ENCODE data around the gene CT47C1. TPM values are rescaled to one million over a fixed set of nuclear protein-coding genes. Genes with fewer than 3 reads are reported as not detected.

Gene CT47C1
- total RNA-seq, 1 donor from 2014 or later, result not detected

- H3K27ac Mint-ChIP-seq, result no peak overlapping the region
- peaks cover 10% of the 10 kb centered on the region for H3K27me3 Mint-ChIP-seq (ENCODE audit: low read depth)
- intact Hi-C loops (cut with micrococcal nuclease), result no loop called here
- no peaks in the 10 kb centered on the region for H3K4me1 Mint-ChIP-seq (ENCODE audit: low read depth)
- no peaks in the 10 kb centered on the region for H3K9me3 Mint-ChIP-seq
- no peaks in the 10 kb centered on the region for H3K36me3 Mint-ChIP-seq (ENCODE audit: low read depth)
- DNase-seq (ENCODE audit: low spot score), result no peak
- H3K4me3 Mint-ChIP-seq (ENCODE audit: low read depth), result no peak overlapping the region
Measured at GRCh38 chrX:119087121-119087520, 14.3 kb downstream of the CT47C1 start.

- H3K4me3 Mint-ChIP-seq (ENCODE audit: low read depth), result no peak overlapping the region
- H3K36me3 Mint-ChIP-seq (ENCODE audit: low read depth), result no peaks in the 10 kb centered on the region
- H3K27ac Mint-ChIP-seq, result no peak overlapping the region
- intact Hi-C loops (cut with micrococcal nuclease), result no loop called here
- peaks cover 7% of the 10 kb centered on the region for H3K27me3 Mint-ChIP-seq (ENCODE audit: low read depth)
- no peaks in the 10 kb centered on the region for H3K9me3 Mint-ChIP-seq
- H3K4me1 Mint-ChIP-seq (ENCODE audit: low read depth), result no peaks in the 10 kb centered on the region
- no peak for DNase-seq (ENCODE audit: low spot score)
Measured at GRCh38 chrX:119089619-119090018, 16.8 kb downstream of the CT47C1 start.

GRCh38 chrX:119090627-119091026 is 17.8 kb downstream of the CT47C1 start:
- Mint-ChIP-seq H3K4me1 (ENCODE audit: low read depth) (no peaks in the 10 kb centered on the region), H3K4me3 (ENCODE audit: low read depth) (no peak overlapping the region), H3K27ac (no peak overlapping the region), H3K9me3 (no peaks in the 10 kb centered on the region), H3K27me3 (ENCODE audit: low read depth) (peaks cover 7% of the 10 kb centered on the region), H3K36me3 (ENCODE audit: low read depth) (no peaks in the 10 kb centered on the region)
- DNase-seq (ENCODE audit: low spot score), result no peak
- intact Hi-C loops (cut with micrococcal nuclease), result no loop called here

GRCh38 chrX:119093991-119094735 is 21.4 kb downstream of the CT47C1 start:
- intact Hi-C loops (cut with micrococcal nuclease), result no loop called here
- H3K4me1 Mint-ChIP-seq (ENCODE audit: low read depth), result no peaks in the 10 kb centered on the region
- no peaks in the 10 kb centered on the region for H3K9me3 Mint-ChIP-seq
- no peaks in the 10 kb centered on the region for H3K36me3 Mint-ChIP-seq (ENCODE audit: low read depth)
- H3K27ac Mint-ChIP-seq, result no peak overlapping the region
- H3K27me3 Mint-ChIP-seq (ENCODE audit: low read depth), result peaks cover 7% of the 10 kb centered on the region
- H3K4me3 Mint-ChIP-seq (ENCODE audit: low read depth), result no peak overlapping the region
- DNase-seq (ENCODE audit: low spot score), result no peak

GRCh38 chrX:119094819-119095218 is 22.0 kb downstream of the CT47C1 start:
- Mint-ChIP-seq H3K27me3 (ENCODE audit: low read depth) (peaks cover 5% of the 10 kb centered on the region), H3K27ac (no peak overlapping the region), H3K4me1 (ENCODE audit: low read depth) (no peaks in the 10 kb centered on the region), H3K9me3 (no peaks in the 10 kb centered on the region), H3K4me3 (ENCODE audit: low read depth) (no peak overlapping the region), H3K36me3 (ENCODE audit: low read depth) (no peaks in the 10 kb centered on the region)
- intact Hi-C loops (cut with micrococcal nuclease), result no loop called here
- DNase-seq (ENCODE audit: low spot score), result no peak

- intact Hi-C loops (cut with micrococcal nuclease), result no loop called here
- Mint-ChIP-seq H3K36me3 (ENCODE audit: low read depth) (no peaks in the 10 kb centered on the region), H3K27ac (no peak overlapping the region)
Measured at GRCh38 chrX:119095936-119096335, 23.1 kb downstream of the CT47C1 start.

GRCh38 chrX:119101168-119101567 is 28.4 kb downstream of the CT47C1 start:
- Mint-ChIP-seq H3K27ac (no peak overlapping the region), H3K9me3 (no peaks in the 10 kb centered on the region), H3K36me3 (ENCODE audit: low read depth) (no peaks in the 10 kb centered on the region), H3K4me3 (ENCODE audit: low read depth) (no peak overlapping the region), H3K27me3 (ENCODE audit: low read depth) (peaks cover 5% of the 10 kb centered on the region), H3K4me1 (ENCODE audit: low read depth) (no peaks in the 10 kb centered on the region)
- intact Hi-C loops (cut with micrococcal nuclease), result no loop called here
- no peak for DNase-seq (ENCODE audit: low spot score)

More at GRCh38 chrX:119095936-119096335, 23.1 kb downstream of the CT47C1 start:
- no peaks in the 10 kb centered on the region for H3K4me1 Mint-ChIP-seq (ENCODE audit: low read depth)
- H3K27me3 Mint-ChIP-seq (ENCODE audit: low read depth), result peaks cover 5% of the 10 kb centered on the region
- no peak for DNase-seq (ENCODE audit: low spot score)
- no peak overlapping the region for H3K4me3 Mint-ChIP-seq (ENCODE audit: low read depth)
- no peaks in the 10 kb centered on the region for H3K9me3 Mint-ChIP-seq

- no peak overlapping the region for H3K4me3 Mint-ChIP-seq (ENCODE audit: low read depth)
- no peak overlapping the region for H3K27ac Mint-ChIP-seq
- H3K4me1 Mint-ChIP-seq (ENCODE audit: low read depth), result no peaks in the 10 kb centered on the region
- H3K9me3 Mint-ChIP-seq, result no peaks in the 10 kb centered on the region
- H3K27me3 Mint-ChIP-seq (ENCODE audit: low read depth), result peaks cover 5% of the 10 kb centered on the region
- H3K36me3 Mint-ChIP-seq (ENCODE audit: low read depth), result no peaks in the 10 kb centered on the region
- DNase-seq (ENCODE audit: low spot score), result no peak
- intact Hi-C loops (cut with micrococcal nuclease), result no loop called here
Measured at GRCh38 chrX:119105826-119106225, 33.0 kb downstream of the CT47C1 start.

GRCh38 chrX:119107206-119107605 is 34.4 kb downstream of the CT47C1 start:
- Mint-ChIP-seq H3K27me3 (ENCODE audit: low read depth) (peaks cover 5% of the 10 kb centered on the region), H3K9me3 (no peaks in the 10 kb centered on the region), H3K27ac (no peak overlapping the region), H3K36me3 (ENCODE audit: low read depth) (no peaks in the 10 kb centered on the region), H3K4me3 (ENCODE audit: low read depth) (no peak overlapping the region), H3K4me1 (ENCODE audit: low read depth) (no peaks in the 10 kb centered on the region)
- intact Hi-C loops (cut with micrococcal nuclease), result no loop called here
- DNase-seq (ENCODE audit: low spot score), result no peak

GRCh38 chrX:119118780-119119395 is 46.1 kb downstream of the CT47C1 start:
- H3K27ac Mint-ChIP-seq, result no peak overlapping the region
- no peaks in the 10 kb centered on the region for H3K36me3 Mint-ChIP-seq (ENCODE audit: low read depth)
- H3K27me3 Mint-ChIP-seq (ENCODE audit: low read depth), result no peaks in the 10 kb centered on the region
- intact Hi-C loops (cut with micrococcal nuclease), result loop anchor here (1.0 to 5.0 kb wide), 2 partner anchors 98 to 147 kb away; no protein-coding TSS in a partner anchor
- no peaks in the 10 kb centered on the region for H3K4me1 Mint-ChIP-seq (ENCODE audit: low read depth)
- peak; percentile 17 for DNase-seq (ENCODE audit: low spot score)
- no peak overlapping the region for H3K4me3 Mint-ChIP-seq (ENCODE audit: low read depth)
- H3K9me3 Mint-ChIP-seq, result no peaks in the 10 kb centered on the region

- H3K27ac Mint-ChIP-seq, result no peak overlapping the region
- intact Hi-C loops (cut with micrococcal nuclease), result no loop called here
Measured at GRCh38 chrX:119121341-119121740, 48.5 kb downstream of the CT47C1 start.

More at GRCh38 chrX:119121341-119121740, 48.5 kb downstream of the CT47C1 start:
- no peak for DNase-seq (ENCODE audit: low spot score)
- H3K36me3 Mint-ChIP-seq (ENCODE audit: low read depth), result no peaks in the 10 kb centered on the region
- no peaks in the 10 kb centered on the region for H3K4me1 Mint-ChIP-seq (ENCODE audit: low read depth)
- no peaks in the 10 kb centered on the region for H3K27me3 Mint-ChIP-seq (ENCODE audit: low read depth)
- H3K4me3 Mint-ChIP-seq (ENCODE audit: low read depth), result no peak overlapping the region
- H3K9me3 Mint-ChIP-seq, result no peaks in the 10 kb centered on the region

Measured in activated T-helper 2 cell treated with anti-CD3 and anti-CD28 coated beads, Interferon-gamma antibody, Interleukin-2, Interleukin-4, amounts not matched to agents 10 μg/mL and 5 μg/mL and 100 μg/mL, durations not matched to agents 14 hours and 24 hours and 36 hours (primary cell).